HT-29 (cell line): ENCODE measurements around the gene FAM124A. TPM values are rescaled to one million over a fixed set of nuclear protein-coding genes. Genes with fewer than 3 reads are reported as not detected.

Source experiments
- DNase-seq: peaks from one replicate; pipeline ENCODE4 v3.0.0-alpha.2; 2015; ENCODE audit warnings: low spot score
- total RNA-seq: library from RNA; depleted of rRNA; stranded (reverse); fragments of >200 nt; shearing (Covaris generic); gene quantifications from 2 replicates; pipeline ENCODE4 v1.2.3, GENCODE V29; 2014; rRNA removed

FAM124A gene, protein sequence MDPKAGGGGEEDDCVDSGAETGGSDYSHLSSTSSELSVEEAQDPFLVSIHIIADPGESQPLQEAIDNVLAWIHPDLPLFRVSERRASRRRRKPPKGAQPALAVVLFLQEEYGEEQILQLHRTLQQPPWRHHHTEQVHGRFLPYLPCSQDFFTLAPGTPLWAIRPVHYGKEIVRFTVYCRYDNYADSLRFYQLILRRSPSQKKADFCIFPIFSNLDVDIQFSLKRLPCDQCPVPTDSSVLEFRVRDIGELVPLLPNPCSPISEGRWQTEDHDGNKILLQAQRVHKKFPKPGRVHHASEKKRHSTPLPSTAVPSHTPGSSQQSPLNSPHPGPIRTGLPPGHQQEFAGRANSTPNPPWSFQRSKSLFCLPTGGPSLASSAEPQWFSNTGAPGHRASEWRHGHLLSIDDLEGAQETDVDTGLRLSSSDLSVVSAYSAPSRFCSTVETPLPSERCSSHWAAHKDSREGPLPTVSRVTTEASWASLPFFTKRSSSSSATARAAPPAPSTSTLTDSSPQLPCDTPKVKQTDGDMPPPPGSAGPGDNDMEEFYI
- total RNA-seq: not detected in 2 replicates

- peak; percentile 23 for DNase-seq
Measured at GRCh38 chr13:51222037-51222685, at the start of gene FAM124A. TSS of gene FAM124A (plus strand) at chr13:51222398. CDS start at chr13:51222502, 104 bp downstream.

- DNase-seq: no peak
Measured at GRCh38 chr13:51175021-51175420, 47.2 kb upstream of the FAM124A start.

- DNase-seq: no peak
Measured at GRCh38 chr13:51175639-51176038, 46.6 kb upstream of the FAM124A start.

DNA sequence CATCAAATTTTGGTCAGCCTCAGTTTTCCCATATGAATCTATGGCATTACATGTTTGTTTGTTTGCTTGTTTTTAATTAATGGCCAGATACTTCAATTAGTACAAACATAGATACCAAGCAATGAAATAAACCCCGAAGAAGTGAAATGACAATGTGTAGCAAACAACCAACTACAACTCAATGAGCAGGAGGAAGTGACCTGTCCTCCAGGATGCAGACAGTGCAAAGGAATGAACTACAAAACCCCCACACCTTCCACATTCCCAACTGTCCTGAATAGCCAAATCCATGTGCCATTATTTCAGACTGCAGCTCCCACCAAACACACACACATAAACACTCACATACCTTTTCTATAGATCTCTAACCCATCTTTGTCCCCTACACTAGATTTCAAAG lies 45.0 kb upstream of the FAM124A start:
- DNase-seq: no peak

- DNase-seq: no peak
Measured at GRCh38 chr13:51178456-51179074, 43.6 kb upstream of the FAM124A start.

- DNase-seq: no peak
Measured at GRCh38 chr13:51179432-51179971, 42.7 kb upstream of the FAM124A start.

DNA sequence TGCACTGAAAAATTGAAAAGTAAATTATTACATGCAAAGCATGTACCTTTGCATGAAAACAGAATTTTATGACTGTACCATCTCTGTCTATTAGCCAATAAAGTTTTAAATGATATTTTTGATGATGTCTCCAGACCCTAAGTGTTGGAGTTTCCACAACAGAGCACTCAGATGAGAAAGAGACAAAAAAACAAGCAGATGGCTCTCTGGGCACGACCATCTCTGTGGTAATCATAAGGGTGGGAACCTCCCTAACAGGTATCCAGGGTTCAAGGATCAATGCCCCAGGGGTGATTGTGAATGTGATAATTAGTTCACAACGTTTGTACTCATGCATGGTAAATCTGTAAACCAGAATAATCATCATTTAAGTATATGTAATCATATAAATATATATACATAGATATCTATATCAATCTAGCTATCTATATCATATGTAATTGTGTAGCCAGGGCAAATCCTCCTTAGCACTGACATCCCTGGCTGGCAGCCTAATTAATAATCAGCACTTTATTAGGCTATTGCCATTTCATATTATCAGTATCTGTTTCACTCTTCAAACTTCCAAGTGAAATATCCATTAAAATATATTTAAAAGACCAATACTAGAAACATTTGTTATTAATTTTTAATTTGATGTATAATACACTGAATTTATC lies 41.2 kb upstream of the FAM124A start:
- no peak for DNase-seq

DNA sequence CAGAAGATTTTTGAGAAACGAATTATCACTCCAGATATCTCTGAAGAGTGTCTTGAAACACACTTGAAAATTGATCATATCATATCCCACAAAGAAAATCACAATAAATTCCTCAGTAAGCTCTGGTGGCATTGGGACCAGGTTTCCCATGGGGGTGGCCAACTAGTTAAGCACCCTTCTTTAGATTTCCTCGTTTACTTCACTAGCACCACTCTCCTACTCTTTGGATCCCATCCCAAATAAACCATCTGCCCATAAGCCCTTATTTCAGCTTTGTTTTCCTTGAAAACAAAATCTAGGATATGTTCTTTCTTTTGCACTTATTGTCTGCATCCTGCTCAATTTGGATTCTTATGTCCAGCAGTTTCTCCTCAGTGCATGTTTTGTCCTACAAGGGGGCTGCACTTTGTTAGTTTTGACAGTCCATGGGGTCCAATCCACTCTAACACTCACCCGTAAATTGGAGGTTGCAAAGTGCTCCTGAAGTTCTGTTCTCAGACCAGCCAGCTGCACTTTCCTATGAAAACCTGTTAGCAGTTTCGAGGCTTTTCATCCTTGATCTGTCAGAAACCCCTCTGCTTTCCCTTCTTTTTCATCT lies 40.3 kb upstream of the FAM124A start:
- DNase-seq: no peak

DNA sequence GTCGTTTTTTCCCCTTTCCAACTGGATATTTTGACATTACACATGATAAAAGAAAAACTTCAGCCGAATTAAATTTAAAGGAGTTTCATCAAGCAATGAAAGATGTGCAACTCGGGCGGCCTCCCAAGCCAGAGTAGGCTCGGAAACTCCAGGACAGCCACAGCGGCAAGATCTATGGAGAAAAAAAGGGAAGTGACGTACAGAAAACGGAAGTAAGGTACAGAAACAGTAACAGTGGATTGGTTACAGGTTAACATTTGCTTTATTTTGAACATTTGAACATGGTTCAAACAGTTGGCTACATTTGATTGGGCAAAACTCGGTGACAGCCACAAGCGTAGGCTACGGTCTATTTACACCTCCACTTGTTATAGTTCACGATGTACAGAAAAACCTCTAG lies 30.5 kb upstream of the FAM124A start:
- DNase-seq: no peak

GRCh38 chr13:51192348-51192747 lies 29.9 kb upstream of the FAM124A start:
- DNase-seq: no peak

GRCh38 chr13:51193387-51193786 lies 28.8 kb upstream of the FAM124A start:
- DNase-seq: no peak

DNA sequence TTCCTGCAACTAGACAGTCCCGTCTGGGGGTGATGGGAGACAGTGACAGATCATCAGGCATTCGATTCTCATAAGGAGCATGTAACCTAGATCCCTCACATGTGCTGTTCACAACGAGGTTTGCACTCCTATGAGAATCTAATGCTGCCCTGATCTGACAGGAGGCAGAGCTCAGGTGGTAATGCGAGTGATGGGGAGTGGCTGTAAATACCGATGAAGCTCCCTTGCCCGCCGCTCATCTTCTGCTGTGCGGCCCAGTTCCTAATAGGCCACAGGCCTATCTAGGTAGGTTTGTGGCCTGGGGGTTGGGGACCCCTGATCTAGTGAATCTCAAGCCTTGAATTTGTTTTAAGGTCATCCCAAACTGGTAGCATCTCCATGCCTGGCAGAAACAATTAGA lies 27.3 kb upstream of the FAM124A start:
- DNase-seq: no peak

DNA sequence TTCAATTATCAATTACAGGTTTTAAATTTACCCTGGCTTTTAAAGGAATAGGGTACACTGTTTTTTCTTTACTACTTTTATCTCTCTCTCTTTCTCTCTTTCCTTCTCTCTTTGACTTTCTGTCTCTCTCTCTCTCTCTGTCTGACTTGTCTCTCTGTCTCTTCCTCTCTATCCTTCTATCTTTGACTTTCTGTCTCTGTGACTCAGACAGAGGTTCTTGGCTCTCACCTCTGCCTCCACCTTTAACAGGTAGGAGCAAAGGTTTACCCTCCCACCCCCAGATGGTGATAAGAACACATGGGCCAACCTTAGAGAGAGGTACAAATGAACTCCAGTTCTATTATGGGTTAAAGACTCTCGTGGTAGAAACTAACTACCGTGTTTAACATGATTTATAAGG lies 20.3 kb upstream of the FAM124A start:
- no peak for DNase-seq

DNA sequence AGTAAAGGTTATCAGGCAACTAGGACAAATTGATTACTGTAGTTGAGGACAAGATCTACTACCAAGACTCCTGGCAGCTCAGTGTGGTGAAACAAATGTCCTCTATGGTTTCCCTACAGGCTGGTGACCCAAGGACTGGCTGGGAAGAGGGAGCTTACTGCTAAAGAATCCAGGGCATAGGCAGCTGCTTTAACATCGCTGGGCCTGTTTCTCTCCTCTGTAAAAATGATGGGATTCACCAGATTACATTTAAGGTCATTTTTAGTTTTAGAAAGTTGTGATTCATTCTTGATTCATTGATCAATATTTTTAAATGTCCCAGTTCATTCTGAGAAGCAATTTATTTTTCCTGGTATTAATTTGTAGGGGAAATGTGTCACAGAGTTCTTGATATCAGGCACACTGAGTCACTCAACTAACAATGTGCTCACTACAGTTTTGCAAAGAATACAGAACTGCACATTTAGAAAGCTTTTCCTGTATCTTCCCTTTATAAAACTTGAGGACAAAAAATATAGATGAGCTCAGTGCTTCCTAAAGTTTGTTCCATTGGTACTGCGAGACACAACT lies 19.6 kb upstream of the FAM124A start:
- no peak for DNase-seq

DNA sequence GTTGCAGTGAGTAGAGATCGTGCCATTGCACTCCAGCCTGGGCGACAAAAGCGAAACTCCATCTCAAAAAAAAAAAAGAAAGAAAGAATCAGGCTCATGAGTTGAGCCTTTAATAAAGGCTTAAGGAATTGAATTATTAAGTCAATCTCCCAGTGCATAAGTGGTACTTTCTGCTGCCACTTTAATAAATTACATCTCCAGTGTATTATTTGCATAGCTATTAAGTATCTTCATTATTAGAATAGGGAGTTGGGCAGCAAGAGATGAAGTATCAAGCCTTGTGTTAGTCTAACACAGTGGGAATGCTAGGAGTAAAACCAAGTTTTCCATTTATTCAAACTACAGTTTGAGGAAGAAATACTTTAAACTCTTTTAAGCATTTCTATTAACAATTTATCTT lies 15.6 kb upstream of the FAM124A start:
- no peak for DNase-seq

DNA sequence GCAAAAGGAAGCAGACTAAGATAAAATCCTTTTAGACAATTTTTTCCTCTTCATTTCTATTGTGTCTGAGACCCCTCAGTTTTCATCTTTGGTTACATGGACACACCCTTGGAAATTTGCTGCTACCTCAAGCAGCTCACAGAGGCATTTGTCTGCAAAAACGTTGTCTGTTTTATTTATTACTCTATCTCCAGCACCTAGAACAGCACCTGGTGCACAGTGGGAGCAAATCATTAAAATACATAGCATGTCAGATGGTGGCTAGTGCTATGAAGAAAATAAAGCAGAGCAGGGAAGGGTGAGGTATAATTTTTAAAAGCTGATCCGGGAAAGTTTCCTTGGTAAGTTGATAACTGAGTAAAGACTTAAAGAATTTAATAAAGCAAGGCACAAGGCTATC lies 14.3 kb upstream of the FAM124A start:
- no peak for DNase-seq

- DNase-seq: no peak
Measured at GRCh38 chr13:51208716-51209115, 13.5 kb upstream of the FAM124A start.

- no peak for DNase-seq
Measured at GRCh38 chr13:51211910-51212309, 10.3 kb upstream of the FAM124A start.

DNA sequence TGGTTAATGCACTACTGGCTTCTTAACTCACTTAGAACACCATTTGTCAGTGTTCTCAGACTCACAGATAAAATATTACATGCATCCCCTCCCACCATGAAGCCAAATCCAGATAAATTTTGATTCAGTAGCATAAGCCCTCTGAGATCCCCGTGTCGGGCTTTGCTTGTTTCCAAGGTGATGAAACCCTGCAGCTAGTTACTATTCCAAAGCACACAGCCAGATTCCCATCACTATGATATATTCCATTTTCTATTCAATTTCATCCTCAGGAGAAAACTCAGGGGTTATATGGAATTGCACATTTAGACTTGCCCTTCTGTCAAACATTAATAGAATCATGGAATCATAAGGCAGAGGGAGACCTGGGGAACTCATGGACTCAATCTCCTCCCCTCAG lies 9.4 kb upstream of the FAM124A start:
- DNase-seq: no peak

GRCh38 chr13:51213173-51213728 lies 8.9 kb upstream of the FAM124A start:
- no peak for DNase-seq

DNA sequence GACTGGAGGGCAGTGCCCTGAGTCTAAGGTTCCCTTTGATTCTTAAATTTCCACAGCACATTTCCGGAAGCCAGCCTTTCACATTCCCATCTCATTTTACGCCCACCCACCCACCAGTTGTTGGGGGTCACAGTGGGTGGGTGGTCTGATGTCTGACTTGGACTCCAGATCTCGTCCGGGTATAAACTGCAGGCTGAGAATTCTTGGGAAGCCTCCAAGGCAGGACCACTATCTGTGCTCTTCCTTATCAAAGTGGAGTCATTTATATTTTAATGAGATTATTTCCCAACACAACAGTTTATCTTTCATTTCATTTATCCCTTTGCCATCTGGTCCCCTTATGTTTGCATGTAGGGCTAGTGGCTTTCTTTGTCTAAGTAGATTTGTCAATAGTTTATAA lies 3.6 kb upstream of the FAM124A start:
- no peak for DNase-seq
